ENCODE measurements around the gene BIRC3. TPM values are rescaled to one million over a fixed set of nuclear protein-coding genes. Genes with fewer than 3 reads are reported as not detected.
A peak's percentile ranks its signal among the peaks of the same experiment; 100 is the strongest.

Gene BIRC3
- total RNA-seq, 1 donor from 2014 or later = 221 TPM

- Mint-ChIP-seq H3K27ac (no peak overlapping the region), H3K9me3 (no peaks in the 10 kb centered on the region)
Observed at GRCh38 chr11:102343809-102344208, 26.5 kb downstream of the BIRC3 start.

GRCh38 chr11:102345904-102346303 lies 28.6 kb downstream of the BIRC3 start:
- H3K4me1 Mint-ChIP-seq (ENCODE audit: low read depth) = peaks cover 30% of the 10 kb centered on the region
- peak overlapping the region; percentile 98 for H3K4me3 Mint-ChIP-seq (ENCODE audit: low read depth)
- peaks cover 30% of the 10 kb centered on the region for H3K36me3 Mint-ChIP-seq (ENCODE audit: low read depth)
- H3K27ac Mint-ChIP-seq = peak overlapping the region; percentile 98
- H3K9me3 Mint-ChIP-seq = no peaks in the 10 kb centered on the region
- intact Hi-C loops (cut with micrococcal nuclease) = loop anchor here (5.0 kb wide), 1 partner anchor 216 kb away; no protein-coding TSS in a partner anchor
- DNase-seq (ENCODE audit: low spot score) = no peak
- H3K27me3 Mint-ChIP-seq (ENCODE audit: low read depth) = no peaks in the 10 kb centered on the region

More at GRCh38 chr11:102343809-102344208, 26.5 kb downstream of the BIRC3 start:
- Mint-ChIP-seq H3K36me3 (ENCODE audit: low read depth) (peaks cover 19% of the 10 kb centered on the region), H3K27me3 (ENCODE audit: low read depth) (no peaks in the 10 kb centered on the region), H3K4me1 (ENCODE audit: low read depth) (peaks cover 25% of the 10 kb centered on the region), H3K4me3 (ENCODE audit: low read depth) (no peak overlapping the region)
- intact Hi-C loops (cut with micrococcal nuclease) = no loop called here
- DNase-seq (ENCODE audit: low spot score) = no peak

GRCh38 chr11:102346456-102346747 lies 29.1 kb downstream of the BIRC3 start:
- peak overlapping the region; percentile 98 for H3K4me3 Mint-ChIP-seq (ENCODE audit: low read depth)
- intact Hi-C loops (cut with micrococcal nuclease) = loop anchor here (5.0 kb wide), 1 partner anchor 216 kb away; no protein-coding TSS in a partner anchor
- no peak for DNase-seq (ENCODE audit: low spot score)
- no peaks in the 10 kb centered on the region for H3K9me3 Mint-ChIP-seq
- H3K36me3 Mint-ChIP-seq (ENCODE audit: low read depth) = peaks cover 35% of the 10 kb centered on the region
- no peaks in the 10 kb centered on the region for H3K27me3 Mint-ChIP-seq (ENCODE audit: low read depth)
- peaks cover 30% of the 10 kb centered on the region for H3K4me1 Mint-ChIP-seq (ENCODE audit: low read depth)
- H3K27ac Mint-ChIP-seq = peak overlapping the region; percentile 98

- DNase-seq (ENCODE audit: low spot score) = peak; percentile 92
- H3K27me3 Mint-ChIP-seq (ENCODE audit: low read depth) = no peaks in the 10 kb centered on the region
- H3K9me3 Mint-ChIP-seq = no peaks in the 10 kb centered on the region
- intact Hi-C loops (cut with micrococcal nuclease) = loop anchor here (1.0 to 5.0 kb wide), 4 partner anchors 30 to 215 kb away; partner anchors contain the start of gene BIRC3
- peak within 1 kb of the TSS; percentile 98 for H3K4me3 Mint-ChIP-seq (ENCODE audit: low read depth)
- H3K4me1 Mint-ChIP-seq (ENCODE audit: low read depth) = peaks cover 29% of the 10 kb centered on the region
- H3K27ac Mint-ChIP-seq = peak within 1 kb of the TSS; percentile 98
- H3K36me3 Mint-ChIP-seq (ENCODE audit: low read depth) = peaks cover 39% of the 10 kb centered on the region
Observed at GRCh38 chr11:102346748-102347461, 29.6 kb downstream of the BIRC3 start, which contains the start of gene BIRC2. Gene BIRC2, plus strand, starts transcription at chr11:102347214. Its CDS starts 2,641 bp downstream, at chr11:102349855.

- H3K4me1 Mint-ChIP-seq (ENCODE audit: low read depth) = peaks cover 28% of the 10 kb centered on the region
- H3K4me3 Mint-ChIP-seq (ENCODE audit: low read depth) = peak overlapping the region; percentile 98
- H3K36me3 Mint-ChIP-seq (ENCODE audit: low read depth) = peaks cover 41% of the 10 kb centered on the region
- H3K9me3 Mint-ChIP-seq = no peaks in the 10 kb centered on the region
- DNase-seq (ENCODE audit: low spot score) = no peak
- intact Hi-C loops (cut with micrococcal nuclease) = loop anchor here (1.0 to 5.0 kb wide), 4 partner anchors 30 to 215 kb away; partner anchors contain the start of gene BIRC3
- H3K27me3 Mint-ChIP-seq (ENCODE audit: low read depth) = no peaks in the 10 kb centered on the region
- H3K27ac Mint-ChIP-seq = peak overlapping the region; percentile 98
Observed at GRCh38 chr11:102347462-102348370, 30.4 kb downstream of the BIRC3 start.

GRCh38 chr11:102357116-102357515 lies 39.8 kb downstream of the BIRC3 start:
- Mint-ChIP-seq H3K4me1 (ENCODE audit: low read depth) (peaks cover 41% of the 10 kb centered on the region), H3K36me3 (ENCODE audit: low read depth) (peaks cover 79% of the 10 kb centered on the region), H3K27ac (no peak overlapping the region), H3K9me3 (peaks cover 29% of the 10 kb centered on the region), H3K4me3 (ENCODE audit: low read depth) (no peak overlapping the region), H3K27me3 (ENCODE audit: low read depth) (no peaks in the 10 kb centered on the region)
- DNase-seq (ENCODE audit: low spot score) = no peak
- intact Hi-C loops (cut with micrococcal nuclease) = no loop called here

GRCh38 chr11:102359372-102359771 lies 42.1 kb downstream of the BIRC3 start:
- H3K4me3 Mint-ChIP-seq (ENCODE audit: low read depth) = no peak overlapping the region

GRCh38 chr11:102360681-102361080 lies 43.4 kb downstream of the BIRC3 start:
- Mint-ChIP-seq H3K4me1 (ENCODE audit: low read depth) (peaks cover 41% of the 10 kb centered on the region), H3K27ac (no peak overlapping the region), H3K27me3 (ENCODE audit: low read depth) (no peaks in the 10 kb centered on the region), H3K9me3 (peaks cover 17% of the 10 kb centered on the region), H3K4me3 (ENCODE audit: low read depth) (no peak overlapping the region), H3K36me3 (ENCODE audit: low read depth) (peaks cover 80% of the 10 kb centered on the region)
- intact Hi-C loops (cut with micrococcal nuclease) = no loop called here
- no peak for DNase-seq (ENCODE audit: low spot score)

More at GRCh38 chr11:102359372-102359771, 42.1 kb downstream of the BIRC3 start:
- peaks cover 29% of the 10 kb centered on the region for H3K9me3 Mint-ChIP-seq
- no peaks in the 10 kb centered on the region for H3K27me3 Mint-ChIP-seq (ENCODE audit: low read depth)
- intact Hi-C loops (cut with micrococcal nuclease) = no loop called here
- no peak overlapping the region for H3K27ac Mint-ChIP-seq
- H3K4me1 Mint-ChIP-seq (ENCODE audit: low read depth) = peaks cover 41% of the 10 kb centered on the region
- DNase-seq (ENCODE audit: low spot score) = no peak
- peaks cover 82% of the 10 kb centered on the region for H3K36me3 Mint-ChIP-seq (ENCODE audit: low read depth)

- peak overlapping the region; percentile 18 for H3K27ac Mint-ChIP-seq
Observed at GRCh38 chr11:102361086-102362031, 44.1 kb downstream of the BIRC3 start.

GRCh38 chr11:102364991-102365390 lies 47.7 kb downstream of the BIRC3 start:
- Mint-ChIP-seq H3K4me3 (ENCODE audit: low read depth) (no peak overlapping the region), H3K4me1 (ENCODE audit: low read depth) (peaks cover 33% of the 10 kb centered on the region), H3K27ac (no peak overlapping the region), H3K36me3 (ENCODE audit: low read depth) (peaks cover 72% of the 10 kb centered on the region), H3K27me3 (ENCODE audit: low read depth) (no peaks in the 10 kb centered on the region), H3K9me3 (peaks cover 4% of the 10 kb centered on the region)
- no peak for DNase-seq (ENCODE audit: low spot score)
- intact Hi-C loops (cut with micrococcal nuclease) = no loop called here

More at GRCh38 chr11:102361086-102362031, 44.1 kb downstream of the BIRC3 start:
- peaks cover 16% of the 10 kb centered on the region for H3K9me3 Mint-ChIP-seq
- H3K4me1 Mint-ChIP-seq (ENCODE audit: low read depth) = peaks cover 42% of the 10 kb centered on the region
- no peaks in the 10 kb centered on the region for H3K27me3 Mint-ChIP-seq (ENCODE audit: low read depth)
- peaks cover 82% of the 10 kb centered on the region for H3K36me3 Mint-ChIP-seq (ENCODE audit: low read depth)
- no peak overlapping the region for H3K4me3 Mint-ChIP-seq (ENCODE audit: low read depth)
- DNase-seq (ENCODE audit: low spot score) = no peak
- intact Hi-C loops (cut with micrococcal nuclease) = no loop called here

- Mint-ChIP-seq H3K36me3 (ENCODE audit: low read depth) (peaks cover 58% of the 10 kb centered on the region), H3K4me1 (ENCODE audit: low read depth) (peaks cover 18% of the 10 kb centered on the region), H3K27ac (no peak overlapping the region), H3K9me3 (peaks cover 4% of the 10 kb centered on the region), H3K27me3 (ENCODE audit: low read depth) (no peaks in the 10 kb centered on the region), H3K4me3 (ENCODE audit: low read depth) (no peak overlapping the region)
- DNase-seq (ENCODE audit: low spot score) = no peak
- intact Hi-C loops (cut with micrococcal nuclease) = loop anchor here (1.0 kb wide), 1 partner anchor 128 kb away; no protein-coding TSS in a partner anchor
Observed at GRCh38 chr11:102367364-102367763, 50.1 kb downstream of the BIRC3 start.

- peaks cover 18% of the 10 kb centered on the region for H3K4me1 Mint-ChIP-seq (ENCODE audit: low read depth)
- DNase-seq (ENCODE audit: low spot score) = no peak
- intact Hi-C loops (cut with micrococcal nuclease) = no loop called here
- peaks cover 4% of the 10 kb centered on the region for H3K9me3 Mint-ChIP-seq
- H3K4me3 Mint-ChIP-seq (ENCODE audit: low read depth) = no peak overlapping the region
- peaks cover 56% of the 10 kb centered on the region for H3K36me3 Mint-ChIP-seq (ENCODE audit: low read depth)
- no peaks in the 10 kb centered on the region for H3K27me3 Mint-ChIP-seq (ENCODE audit: low read depth)
- peak overlapping the region; percentile 0 for H3K27ac Mint-ChIP-seq
Observed at GRCh38 chr11:102368472-102368871, 51.2 kb downstream of the BIRC3 start.

All from activated T-helper 2 cell treated with anti-CD3 and anti-CD28 coated beads, Interferon-gamma antibody, Interleukin-2, Interleukin-4, amounts not matched to agents 10 μg/mL and 5 μg/mL and 100 μg/mL, durations not matched to agents 14 hours and 24 hours and 36 hours (primary cell).